Ascending aorta (tissue), 2 donors: ENCODE results near the gene EFHC1. TPM values are rescaled to one million over a fixed set of nuclear protein-coding genes. Genes with fewer than 3 reads are reported as not detected.

Experiments used
- DNase-seq, 2 donors: peaks; one replicate each; pipeline ENCODE4 v3.0.0-alpha.2; 2019; ENCODE audit warnings: low spot score in 2 of 2
- H3K27ac ChIP-seq, 2 donors: fragments of 200-600 bp; sonication (generic); one replicate each; pipeline ENCODE4 v1.5.1; 2016 to 2017; ENCODE audit warnings: mild to moderate bottlenecking in 1 of 2
- H3K27me3 ChIP-seq: fragments of 200-600 bp; sonication (generic); one replicate; pipeline ENCODE4 v1.5.1; 2017
- H3K36me3 ChIP-seq, 2 donors: fragments of 200-600 bp; sonication (generic); one replicate each; pipeline ENCODE4 v1.5.1; 2016
- H3K4me1 ChIP-seq, 2 donors: fragments of 200-600 bp; sonication (generic); one replicate each; pipeline ENCODE4 v1.5.1; 2016 to 2017; ENCODE audit warnings: mild to moderate bottlenecking in 1 of 2
- H3K4me3 ChIP-seq, 2 donors: fragments of 200-600 bp; sonication (generic); one replicate each; pipeline ENCODE4 v1.5.1; 2016 to 2017; ENCODE audit warnings: mild to moderate bottlenecking in 1 of 2
- H3K9me3 ChIP-seq, 2 donors: fragments of 200-600 bp; sonication (generic); one replicate each; pipeline ENCODE4 v1.5.1; 2016
- CTCF ChIP-seq, 3 experiments: fragments of 200-600 bp in 2 of 3; fragments of 450-650 bp in 1 of 3; sonication (generic) in 2 of 3; IDR thresholded peaks; one replicate each; pipeline ENCODE4 v1.5.1; 2016 to 2019; ENCODE audit warnings: antibody characterized with exemption in 3 of 3, mild to moderate bottlenecking in 1 of 3, moderate library complexity in 1 of 3
- intact Hi-C: fragments of 100-400 bp; cut with DNase I; formaldehyde crosslinking; loops from one replicate; pipeline ENCODE4 v1.15.1; 2023
- total RNA-seq: library from RNA; depleted of rRNA; stranded (reverse); fragments of >200 nt; gene quantifications from one replicate; pipeline ENCODE4 v1.1.0, GENCODE V29; 2016

Gene EFHC1
- total RNA-seq, 1 donor from 2014 or later: 7.3 TPM

GRCh38 chr6:52489881-52490280, 69.7 kb downstream of the EFHC1 start:
- no peak overlapping the region for H3K4me3 ChIP-seq

GRCh38 chr6:52491203-52492069, 71.3 kb downstream of the EFHC1 start:
- no peak overlapping the region for H3K4me3 ChIP-seq
- no peak overlapping the region for H3K27ac ChIP-seq

More at GRCh38 chr6:52489881-52490280, 69.7 kb downstream of the EFHC1 start:
- no peaks in the 10 kb centered on the region for H3K4me1 ChIP-seq
- no peaks in the 10 kb centered on the region for H3K9me3 ChIP-seq
- no peak overlapping the region for H3K27ac ChIP-seq
- no peaks in the 10 kb centered on the region for H3K27me3 ChIP-seq
- intact Hi-C loops: no loop called here
- DNase-seq: no peak
- no peaks in the 10 kb centered on the region for H3K36me3 ChIP-seq
- no peak for TF ChIP-seq CTCF (IDR thresholded peaks at IDR 0.05)

GRCh38 chr6:52493669-52494068, 73.5 kb downstream of the EFHC1 start:
- Histone ChIP-seq H3K27me3 (no peaks in the 10 kb centered on the region), H3K9me3 (no peaks in the 10 kb centered on the region), H3K36me3 (no peaks in the 10 kb centered on the region), H3K4me3 (no peak overlapping the region), H3K4me1 (peaks cover 4 to 14% of the 10 kb centered on the region in 2 donors), H3K27ac (no peak overlapping the region)
- no peak for TF ChIP-seq CTCF (IDR thresholded peaks at IDR 0.05)
- no peak for DNase-seq
- intact Hi-C loops: no loop called here

More at GRCh38 chr6:52491203-52492069, 71.3 kb downstream of the EFHC1 start:
- intact Hi-C loops: no loop called here
- no peak for TF ChIP-seq CTCF (IDR thresholded peaks at IDR 0.05)
- H3K9me3 ChIP-seq: no peaks in the 10 kb centered on the region
- H3K4me1 ChIP-seq: no peaks in the 10 kb centered on the region
- H3K27me3 ChIP-seq: no peaks in the 10 kb centered on the region
- H3K36me3 ChIP-seq: no peaks in the 10 kb centered on the region
- no peak for DNase-seq

GRCh38 chr6:52494298-52495072, 74.3 kb downstream of the EFHC1 start:
- Histone ChIP-seq H3K4me3 (no peak overlapping the region), H3K27ac (no peak overlapping the region), H3K36me3 (no peaks in the 10 kb centered on the region), H3K4me1 (peaks cover 10 to 23% of the 10 kb centered on the region in 2 donors), H3K27me3 (no peaks in the 10 kb centered on the region), H3K9me3 (no peaks in the 10 kb centered on the region)
- DNase-seq: no peak
- intact Hi-C loops: no loop called here
- no peak for TF ChIP-seq CTCF (IDR thresholded peaks at IDR 0.05)

- H3K27me3 ChIP-seq: no peaks in the 10 kb centered on the region
- intact Hi-C loops: no loop called here
- H3K4me1 ChIP-seq: peaks cover 11 to 31% of the 10 kb centered on the region in 2 donors
- H3K4me3 ChIP-seq: no peak overlapping the region
- H3K9me3 ChIP-seq: no peaks in the 10 kb centered on the region
- H3K36me3 ChIP-seq: no peaks in the 10 kb centered on the region
- no peak for TF ChIP-seq CTCF (IDR thresholded peaks at IDR 0.05)
- no peak for DNase-seq
- H3K27ac ChIP-seq: no peak overlapping the region
Measured at GRCh38 chr6:52495922-52496321, 75.8 kb downstream of the EFHC1 start.
